Right atrium auricular region (tissue), 2 donors: Measurements from ENCODE around the gene ALG6. TPM values are rescaled to one million over a fixed set of nuclear protein-coding genes. Genes with fewer than 3 reads are reported as not detected.
A peak's percentile ranks its signal among the peaks of the same experiment; 100 is the strongest.

ENCODE experiments used
- DNase-seq: peaks from one replicate; pipeline ENCODE4 v3.0.0-alpha.2; 2019; ENCODE audit warnings: low spot score
- H3K27ac ChIP-seq, 2 donors: fragments of 200-600 bp; sonication (generic); 1 replicate in 1 of 2; 2 replicates in 1 of 2; pipeline ENCODE4 v1.5.1; 2016 to 2019
- H3K27me3 ChIP-seq, 2 donors: fragments of 200-600 bp; sonication (generic); one replicate each; pipeline versions ENCODE4 v1.5.1 to v1.6.0; 2017 to 2019
- H3K36me3 ChIP-seq: fragments of 200-600 bp; sonication (generic); one replicate; pipeline ENCODE4 v1.5.1; 2016
- H3K4me1 ChIP-seq, 2 donors: fragments of 200-600 bp; sonication (generic); one replicate each; pipeline versions ENCODE4 v1.5.1 to v1.6.0; 2017 to 2019
- H3K4me3 ChIP-seq, 2 donors: fragments of 200-600 bp; sonication (generic); 1 replicate in 1 of 2; 2 replicates in 1 of 2; pipeline ENCODE4 v1.5.1; 2017 to 2019; ENCODE audit warnings: mild to moderate bottlenecking in 1 of 2, moderate library complexity in 1 of 2
- H3K9me3 ChIP-seq, 2 donors: fragments of 200-600 bp; sonication (generic); one replicate each; pipeline ENCODE4 v1.5.1; 2019
- CTCF ChIP-seq, 2 donors: fragments of 200-600 bp; sonication (generic); IDR thresholded peaks; one replicate each; pipeline ENCODE4 v1.5.1; 2019; ENCODE audit warnings: antibody characterized with exemption in 2 of 2
- microRNA-seq, 2 donors: library from miRNA; unstranded; fragments of <30 nt; microRNA quantifications; one replicate each; pipeline ENCODE4, GENCODE V29; 2016 to 2017; ENCODE audit warnings: borderline number of aligned reads in 2 of 2, borderline replicate concordance in 1 of 2
- total RNA-seq, 2 donors: library from RNA; depleted of rRNA; stranded (reverse); fragments of >200 nt; gene quantifications; one replicate each; pipeline ENCODE4 v1.1.0, GENCODE V29; 2016

ALG6 gene
- total RNA-seq, 2 donors from 2014 or later = 4.1 to 4.7 TPM

- no peaks in the 10 kb centered on the region for H3K27me3 ChIP-seq
- TF ChIP-seq CTCF (IDR thresholded peaks at IDR 0.05) = no peak
Observed at GRCh38 chr1:63487336-63488065, 120.1 kb downstream of the ALG6 start.

More at GRCh38 chr1:63487336-63488065, 120.1 kb downstream of the ALG6 start:
- Histone ChIP-seq H3K4me3 (peak overlapping the region; percentile 35 to 43), H3K9me3 (no peaks in the 10 kb centered on the region), H3K27ac (peak overlapping the region in 1 of 2 donors; percentile 77), H3K4me1 (no peaks in the 10 kb centered on the region), H3K36me3 (no peaks in the 10 kb centered on the region)
- no peak for DNase-seq

Small RNAs within 50 kb of the gene (microRNA-seq; reads per million reads assigned to microRNA genes)
- gene MIR6068 = 0 reads per million in 2 donors

Other genes starting within 250 kb of the ALG6 start
- gene FOXD3, start 45.1 kb upstream of the ALG6 start, total RNA-seq = 1 to 10 TPM in 1 of 2 donors, under 1 TPM in 1; 0.48 to 1.1 TPM
- gene ITGB3BP, start 155.6 kb downstream of the ALG6 start, total RNA-seq = 1 to 10 TPM; 5.0 to 5.7 TPM
- 1 to 10 TPM; 5.6 to 6.7 TPM for gene EFCAB7, start 155.9 kb downstream of the ALG6 start, total RNA-seq
- gene PGM1, start 225.8 kb downstream of the ALG6 start, total RNA-seq = 100 to 1,000 TPM; 171 to 258 TPM